NCI-H345 (cell line): ENCODE data around the gene CTIF.
A peak's percentile ranks its signal among the peaks of the same experiment; 100 is the strongest.

Source experiments
- DNase-seq: peaks from one replicate; lab custom pipeline; 2025; lab: John Stamatoyannopoulos, UW

The CTIF gene

GRCh38 chr18:48667276-48668254, 128.7 kb downstream of the CTIF start:
- DNase-seq = peak; percentile 90

GRCh38 chr18:48668466-48669179, 129.8 kb downstream of the CTIF start:
- DNase-seq = no peak

GRCh38 chr18:48669180-48669675, 130.4 kb downstream of the CTIF start:
- no peak for DNase-seq

- DNase-seq = no peak
Observed at GRCh38 chr18:48669991-48670750, 131.3 kb downstream of the CTIF start.

- DNase-seq = peak; percentile 60
Observed at GRCh38 chr18:48670751-48671560, 132.1 kb downstream of the CTIF start.

GRCh38 chr18:48671561-48671945, 132.7 kb downstream of the CTIF start:
- no peak for DNase-seq

GRCh38 chr18:48672671-48673340, 134.0 kb downstream of the CTIF start:
- DNase-seq = no peak

- no peak for DNase-seq
Observed at GRCh38 chr18:48673456-48673852, 134.6 kb downstream of the CTIF start.

- no peak for DNase-seq
Observed at GRCh38 chr18:48673853-48674721, 135.3 kb downstream of the CTIF start.

- DNase-seq = no peak
Observed at GRCh38 chr18:48674758-48675351, 136.0 kb downstream of the CTIF start.

GRCh38 chr18:48675352-48675761, 136.5 kb downstream of the CTIF start:
- peak; percentile 60 for DNase-seq

GRCh38 chr18:48675912-48676311, 137.1 kb downstream of the CTIF start:
- DNase-seq = no peak

- no peak for DNase-seq
Observed at GRCh38 chr18:48676346-48676745, 137.5 kb downstream of the CTIF start.

GRCh38 chr18:48676756-48677368, 138.0 kb downstream of the CTIF start:
- no peak for DNase-seq

GRCh38 chr18:48678237-48679115, 139.6 kb downstream of the CTIF start:
- no peak for DNase-seq

- no peak for DNase-seq
Observed at GRCh38 chr18:48679236-48679635, 140.4 kb downstream of the CTIF start.

- DNase-seq = no peak
Observed at GRCh38 chr18:48680339-48681250, 141.8 kb downstream of the CTIF start.
